Endothelial cell of umbilical vein (primary cell): ENCODE measurements around the gene PCTP. TPM values are rescaled to one million over a fixed set of nuclear protein-coding genes. Genes with fewer than 3 reads are reported as not detected.

Source experiments
- BruUV-seq: library from RNA; stranded (reverse); fragments of 400-500 nt; replicated peaks from 2 replicates; lab custom pipeline; 2021; lab: Mats Ljungman, UMichigan
- CTCF ChIA-PET: fragments of 300-600, 350-600 bp; sonication (Branson Sonifier 250); formaldehyde crosslinking; loops from one replicate; lab custom pipeline; 2021; ENCODE audit warnings: antibody characterized with exemption, inconsistent platforms; lab: Charles Lee
- POLR2A ChIA-PET: fragments of 300-600, 350-600 bp; sonication (Branson Sonifier 250); formaldehyde crosslinking; loops from one replicate; lab custom pipeline; 2021; ENCODE audit warnings: antibody characterized with exemption, inconsistent platforms; lab: Charles Lee
- DNase-seq: peaks from one replicate; pipeline ENCODE4 v3.0.0-alpha.2; 2011; ENCODE audit warnings: low read depth, low spot score
- FAIRE-seq: peaks from 2 replicates; lab custom pipeline; 2011; peaks lifted over from hg19 to GRCh38; lab: Jason Lieb, UNC
- H2AFZ ChIP-seq: 2 replicates; pipeline ENCODE4 v1.6.0; 2012; ENCODE audit warnings: low read depth, low read length, control low read depth, inconsistent platforms
- H3K27ac ChIP-seq: 2 replicates; pipeline ENCODE4 v1.5.1; 2011; ENCODE audit warnings: low read depth, mild to moderate bottlenecking, control low read depth, low read length, moderate library complexity; ENCODE audit not compliant: insufficient read depth
- H3K27me3 ChIP-seq, 2 experiments: 2 replicates each; pipeline versions ENCODE4 v1.6.0 to v1.6.1; 2011; ENCODE audit warnings: low read length in 2 of 2, mixed read lengths in 1 of 2; ENCODE audit not compliant: control insufficient read depth in 2 of 2, insufficient read depth in 2 of 2
- H3K36me3 ChIP-seq, 2 experiments: 2 replicates in 1 of 2; 3 replicates in 1 of 2; pipeline ENCODE4 v1.5.1; 2011; ENCODE audit warnings: low read length in 2 of 2, mild to moderate bottlenecking in 1 of 2, moderate library complexity in 1 of 2; ENCODE audit not compliant: control insufficient read depth in 2 of 2, insufficient read depth in 2 of 2; ENCODE audit errors: extremely low read depth in 1 of 2
- H3K4me1 ChIP-seq: 3 replicates; pipeline ENCODE4 v1.5.1; 2011; ENCODE audit warnings: mild to moderate bottlenecking, low read length; ENCODE audit not compliant: control insufficient read depth, insufficient read depth; ENCODE audit errors: extremely low read depth
- H3K4me2 ChIP-seq: 2 replicates; pipeline ENCODE4 v1.6.1; 2011; ENCODE audit warnings: low read length, control low read depth, mixed read lengths; ENCODE audit not compliant: insufficient read depth
- H3K4me3 ChIP-seq, 3 experiments: fragments of 200-600 bp in 1 of 3; sonication (generic), shearing (Covaris generic) in 1 of 3; replicated peaks in 1 of 3; 2 replicates each; pipeline ENCODE4 v1.5.1; 2011 to 2016; ENCODE audit warnings: control low read depth in 3 of 3, low read length in 3 of 3, mild to moderate bottlenecking in 2 of 3, inconsistent platforms in 1 of 3, low read depth in 1 of 3, moderate library complexity in 1 of 3; ENCODE audit not compliant: insufficient read depth in 1 of 3
- H3K79me2 ChIP-seq: 2 replicates; pipeline ENCODE4 v1.6.0; 2012; ENCODE audit warnings: low read length, inconsistent platforms; ENCODE audit not compliant: control insufficient read depth, insufficient read depth
- H3K9ac ChIP-seq: replicated peaks from 2 replicates; pipeline ENCODE3; 2011; ENCODE audit warnings: low read length, control low read depth; ENCODE audit not compliant: insufficient read depth; ENCODE audit errors: extremely low read depth
- H3K9me1 ChIP-seq: replicated peaks from 3 replicates; pipeline ENCODE4 v1.6.0; 2011; ENCODE audit warnings: mild to moderate bottlenecking, low read length; ENCODE audit not compliant: control insufficient read depth, insufficient read depth; ENCODE audit errors: extremely low read depth
- H3K9me3 ChIP-seq: replicated peaks from 2 replicates; pipeline ENCODE4 v1.5.1; 2012; ENCODE audit warnings: low read length, inconsistent platforms; ENCODE audit not compliant: control insufficient read depth, insufficient read depth
- H4K20me1 ChIP-seq: replicated peaks from 2 replicates; pipeline ENCODE3; 2011; ENCODE audit warnings: mild to moderate bottlenecking, low read length; ENCODE audit not compliant: control insufficient read depth, insufficient read depth; ENCODE audit errors: extremely low read depth
- CTCF ChIP-seq, 2 donors: IDR thresholded peaks; 1 replicate in 1 of 2; 2 replicates in 1 of 2; pipeline ENCODE4 v1.5.1; 2011; ENCODE audit warnings: low read length in 2 of 2, mild to moderate bottlenecking in 2 of 2, moderate library complexity in 2 of 2, control low read depth in 1 of 2, inconsistent platforms in 1 of 2, low read depth in 1 of 2; ENCODE audit not compliant: insufficient read depth in 1 of 2; ENCODE audit errors: extremely low read depth in 1 of 2
- GATA2 ChIP-seq: IDR thresholded peaks from 2 replicates; pipeline ENCODE4 v1.7.0; 2011; ENCODE audit warnings: low read depth, mild to moderate bottlenecking, moderate library complexity, mixed read lengths, low read length; ENCODE audit not compliant: insufficient read length, insufficient read depth
- MAX ChIP-seq: IDR thresholded peaks from 2 replicates; pipeline ENCODE4 v1.6.1; 2011; ENCODE audit not compliant: insufficient read depth, insufficient read length
- POLR2AphosphoS5 ChIP-seq: IDR thresholded peaks from 2 replicates; pipeline ENCODE4 v1.6.1; 2012; ENCODE audit warnings: low read depth, mild to moderate bottlenecking, control low read depth, low read length, moderate library complexity; ENCODE audit not compliant: insufficient read depth
- dilution Hi-C: fragments of 300-500 bp; cut with MboI; formaldehyde crosslinking; loops from one replicate; pipeline ENCODE4 v1.15.0; 2019; ENCODE audit warnings: low sequenced_read_pairs; ENCODE audit not compliant: extremely low pct_ligation_motif_present
- intact Hi-C: fragments of 100-400 bp; cut with micrococcal nuclease; formaldehyde crosslinking; loops from one replicate; pipeline ENCODE4 v1.10.0; 2022
- polyA plus RNA-seq, 4 experiments: library from polyadenylated mRNA; depleted of rRNA in 3 of 4; stranded (reverse) in 3 of 4; unstranded in 1 of 4; fragments of >200 nt; gene quantifications; 2 replicates each; pipeline versions ENCODE4 v1.2.1 to v1.2.3, GENCODE V29; 2011 to 2012; ENCODE audit warnings: missing spikeins in 1 of 4
- total RNA-seq: library from RNA; stranded (reverse); gene quantifications from 2 replicates; pipeline ENCODE4 v1.2.3, GENCODE V29; 2021

The PCTP gene
- total and polyA plus RNA-seq, 2 donors (not counting 3 experiments of a cell fraction or from before 2014, with no cell fraction given), result 13.5 to 18.3 TPM

- FAIRE-seq (no peak), DNase-seq (no peak)
- Histone ChIP-seq H3K27ac (no peak overlapping the region), H2AFZ (peak overlapping the region; percentile 79), H3K9me1 (no peaks in the 10 kb centered on the region), H3K9me3 (no peaks in the 10 kb centered on the region), H3K27me3 (no peaks in the 10 kb centered on the region), H3K4me1 (no peaks in the 10 kb centered on the region), H4K20me1 (no peaks in the 10 kb centered on the region), H3K79me2 (no peaks in the 10 kb centered on the region), H3K9ac (no peak overlapping the region), H3K36me3 (no peaks in the 10 kb centered on the region), H3K4me3 (no peak overlapping the region), H3K4me2 (no peak overlapping the region)
- intact Hi-C loops, result no loop called here
- ChIA-PET POLR2A (no interaction called here), CTCF (interaction anchor here (0.9 to 4.3 kb wide), 3 partner anchors 9 to 13 kb away, joined by 3 to 45 read pairs (median 7); partner anchors contain the start of gene TMEM100)
- dilution Hi-C loops, result no loop called here
- BruUV-seq, result no TSS peak
- TF ChIP-seq CTCF (IDR thresholded peaks at IDR 0.05; ENCODE audit: extremely low read depth in 1 of 2, insufficient read depth in 1 of 2, low read depth in 1 of 2, low read length in 2 of 2) (no peak), POLR2AphosphoS5 (no peak), MAX (no peak), GATA2 (no peak)
Observed at GRCh38 chr17:55731586-55732250, 19.1 kb upstream of the PCTP start.
